NCI-H2107 (cell line): ENCODE data around the gene MAST4.

ENCODE experiments used
- DNase-seq: peaks from one replicate; lab custom pipeline; 2025; lab: John Stamatoyannopoulos, UW

MAST4 gene

DNA sequence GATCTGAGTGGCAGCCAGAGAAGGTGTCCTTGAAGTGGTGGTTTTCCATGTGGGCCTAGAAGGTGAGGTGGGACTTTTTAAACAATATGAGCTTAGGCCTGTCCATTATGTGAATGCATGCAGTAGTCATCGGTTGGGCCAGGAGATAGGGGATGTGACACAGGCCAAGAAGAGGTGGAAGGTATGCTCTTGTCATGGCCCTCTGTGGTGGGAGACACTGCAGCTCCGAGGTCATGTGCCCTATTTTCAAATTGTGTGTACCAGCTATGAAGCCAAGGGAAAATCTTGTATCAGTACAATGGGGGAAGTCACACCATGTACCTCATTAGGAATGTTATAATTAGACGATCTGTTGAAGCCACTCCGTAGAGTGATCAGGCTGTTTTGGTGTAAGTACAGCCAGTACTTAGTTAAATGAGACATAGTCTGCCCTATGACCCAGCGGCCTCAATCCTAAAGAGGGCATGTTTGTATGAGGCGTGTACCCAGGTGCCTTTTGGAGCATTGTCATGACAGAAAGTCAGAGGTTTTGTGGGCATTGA lies 280.1 kb downstream of the MAST4 start:
- no peak for DNase-seq

- DNase-seq: no peak
Observed at GRCh38 chr5:66877843-66878242, 281.6 kb downstream of the MAST4 start.

GRCh38 chr5:66880401-66880800 lies 284.2 kb downstream of the MAST4 start:
- DNase-seq: no peak

- no peak for DNase-seq
Observed at GRCh38 chr5:66881480-66882161, 285.4 kb downstream of the MAST4 start.

- no peak for DNase-seq
Observed at GRCh38 chr5:66882606-66883227, 286.5 kb downstream of the MAST4 start.

DNA sequence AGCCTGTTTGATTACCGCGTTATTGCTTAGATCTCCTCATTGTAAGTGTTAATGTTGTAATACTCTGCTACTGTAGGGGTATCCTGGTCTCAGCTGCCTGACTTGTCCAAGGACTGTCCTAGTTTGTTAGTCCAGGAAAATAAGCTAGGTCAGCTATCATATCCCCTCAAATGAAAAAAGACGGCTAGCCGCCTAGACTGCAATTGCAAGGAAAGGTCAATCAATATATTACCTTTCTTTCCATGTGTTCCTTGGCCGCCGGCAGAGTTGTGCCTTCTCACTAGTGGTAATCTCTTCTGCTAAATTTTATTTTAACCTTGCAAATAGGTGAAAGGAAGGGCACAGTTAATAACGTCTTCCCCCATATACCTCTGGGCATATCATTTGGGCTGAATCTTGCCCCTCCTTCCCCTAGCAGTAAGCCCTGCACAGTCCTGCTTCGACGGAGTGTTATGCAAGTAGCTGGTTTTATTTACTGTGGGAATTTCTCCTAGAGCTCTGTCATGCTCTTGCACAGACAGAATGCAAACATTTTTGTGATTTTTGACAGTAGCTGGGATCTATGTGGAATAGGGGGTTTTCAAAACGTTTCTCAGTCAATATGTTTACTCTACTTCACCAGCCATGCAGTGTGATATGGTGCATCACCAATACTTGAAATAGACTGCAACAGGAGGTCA lies 288.5 kb downstream of the MAST4 start:
- no peak for DNase-seq

GRCh38 chr5:66886941-66887340 lies 290.7 kb downstream of the MAST4 start:
- DNase-seq: no peak

DNA sequence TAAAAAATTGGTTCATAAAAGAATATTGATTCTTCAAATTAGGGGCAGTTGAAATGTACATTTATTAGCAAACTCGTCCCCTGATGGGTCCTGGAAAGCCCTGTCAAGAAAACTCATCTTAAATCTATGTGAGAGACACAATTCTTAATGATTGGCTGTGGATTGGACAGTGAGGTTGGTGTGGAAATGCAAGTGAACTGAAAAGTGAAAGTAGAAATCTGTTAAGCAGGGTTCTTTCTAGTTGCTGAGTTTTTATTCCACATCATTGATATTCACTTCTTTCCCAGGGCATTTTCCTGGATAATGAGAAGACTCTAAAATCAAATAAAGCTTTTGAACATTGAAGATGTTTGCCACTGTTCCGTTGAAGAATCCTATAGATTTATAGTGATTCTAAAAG lies 292.4 kb downstream of the MAST4 start:
- no peak for DNase-seq

DNA sequence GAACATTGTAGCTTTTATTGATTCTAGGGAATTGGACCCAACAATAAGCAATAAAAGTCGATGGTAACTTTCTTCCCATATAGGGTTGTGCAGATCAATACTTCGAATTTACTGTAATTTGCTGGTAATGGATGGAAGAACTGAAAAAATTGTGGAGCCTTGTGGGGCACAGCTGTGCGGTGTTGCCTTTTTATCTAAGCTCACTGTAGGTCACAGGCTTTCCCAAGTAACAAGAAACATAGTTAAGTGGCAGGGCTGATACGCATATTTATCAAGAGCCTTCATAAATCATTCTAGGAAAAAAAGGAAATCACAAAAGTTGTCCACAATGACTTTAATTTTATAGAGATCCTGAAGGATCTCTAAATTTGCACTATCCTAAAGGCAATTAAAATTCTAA lies 292.9 kb downstream of the MAST4 start:
- no peak for DNase-seq

DNA sequence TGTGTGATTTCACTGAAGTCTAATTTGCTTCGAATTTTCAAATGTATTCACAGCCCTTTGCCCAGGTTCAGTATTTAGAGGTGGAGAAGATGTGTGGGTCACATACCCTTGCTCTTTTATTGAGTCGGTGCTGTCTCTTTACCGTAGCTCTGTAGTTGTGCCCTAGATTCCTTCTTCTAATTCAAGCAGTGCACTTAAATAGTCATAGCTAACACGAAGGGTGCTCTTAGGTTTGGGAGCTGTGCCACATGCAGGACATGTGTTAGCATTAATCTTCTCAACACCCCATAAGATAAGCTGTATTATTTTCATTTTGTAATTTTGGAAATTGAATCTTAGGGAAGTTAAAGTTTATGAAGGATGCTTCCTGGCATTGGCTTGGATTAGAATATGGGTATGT lies 293.3 kb downstream of the MAST4 start:
- DNase-seq: no peak

GRCh38 chr5:66891184-66891925 lies 295.2 kb downstream of the MAST4 start:
- no peak for DNase-seq

DNA sequence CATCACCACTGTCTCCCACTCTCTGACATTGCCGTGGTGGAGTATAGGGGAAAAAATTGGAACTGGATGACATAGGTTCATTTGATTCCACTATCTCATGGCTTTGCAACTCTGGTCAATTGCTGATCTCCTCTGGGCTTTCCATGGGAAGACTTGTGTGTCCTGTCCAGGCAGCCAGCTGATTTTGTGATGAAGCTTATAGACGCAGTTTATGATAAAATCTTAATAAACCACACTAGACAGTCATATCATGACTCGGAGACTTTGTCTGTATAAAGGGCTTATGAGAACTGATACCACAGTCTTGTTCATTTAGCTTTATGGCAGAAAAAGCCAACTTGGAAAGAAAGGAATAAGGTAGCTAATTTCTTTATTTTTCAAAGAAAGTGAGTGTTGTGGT lies 296.5 kb downstream of the MAST4 start:
- no peak for DNase-seq

GRCh38 chr5:66894480-66895240 lies 298.5 kb downstream of the MAST4 start:
- DNase-seq: no peak

GRCh38 chr5:66896171-66896570 lies 300.0 kb downstream of the MAST4 start:
- DNase-seq: no peak

DNA sequence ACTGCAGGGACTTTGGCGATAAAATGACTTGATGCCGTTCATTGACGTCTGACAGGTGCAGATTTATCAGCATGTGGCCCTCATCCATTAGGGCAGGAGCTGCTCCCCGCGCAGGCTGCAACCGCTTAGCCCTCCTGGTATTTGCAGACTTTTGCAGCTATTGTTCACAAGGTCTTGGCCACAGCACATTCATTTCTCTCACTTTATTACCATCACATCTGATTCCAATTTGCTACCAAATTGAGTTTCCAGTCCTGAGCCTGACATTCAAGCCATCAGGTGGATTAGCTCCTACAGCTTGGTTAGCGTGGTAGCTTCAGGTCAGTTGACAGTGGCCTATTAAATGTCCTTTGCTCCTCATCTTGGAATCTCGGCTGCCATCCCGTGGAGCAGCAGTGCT lies 301.2 kb downstream of the MAST4 start:
- no peak for DNase-seq

GRCh38 chr5:66898241-66898995 lies 302.2 kb downstream of the MAST4 start:
- DNase-seq: no peak

GRCh38 chr5:66903218-66903617 lies 307.0 kb downstream of the MAST4 start:
- DNase-seq: no peak

DNA sequence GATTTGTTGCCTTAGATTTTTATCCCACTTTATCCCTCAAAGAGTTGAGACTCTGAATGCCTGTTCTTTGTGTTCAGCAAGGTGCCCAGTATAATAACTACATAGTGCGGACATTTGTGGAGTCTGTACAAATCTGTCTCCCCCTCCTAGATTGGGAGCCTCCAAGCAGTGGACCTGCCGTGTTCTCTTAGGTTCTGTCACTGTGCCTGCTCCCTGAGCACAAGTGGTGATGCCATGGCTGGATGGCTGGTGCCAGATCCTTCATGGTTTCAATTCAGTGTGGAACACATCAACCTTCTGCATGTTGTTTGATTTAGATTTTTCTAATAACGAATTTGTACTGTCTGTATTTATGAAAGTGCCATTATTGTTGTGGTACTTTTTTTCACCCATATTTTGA lies 307.5 kb downstream of the MAST4 start:
- DNase-seq: no peak

GRCh38 chr5:66904189-66904588 lies 308.0 kb downstream of the MAST4 start:
- peak; percentile 12 for DNase-seq

GRCh38 chr5:66906021-66906420 lies 309.8 kb downstream of the MAST4 start:
- no peak for DNase-seq

DNA sequence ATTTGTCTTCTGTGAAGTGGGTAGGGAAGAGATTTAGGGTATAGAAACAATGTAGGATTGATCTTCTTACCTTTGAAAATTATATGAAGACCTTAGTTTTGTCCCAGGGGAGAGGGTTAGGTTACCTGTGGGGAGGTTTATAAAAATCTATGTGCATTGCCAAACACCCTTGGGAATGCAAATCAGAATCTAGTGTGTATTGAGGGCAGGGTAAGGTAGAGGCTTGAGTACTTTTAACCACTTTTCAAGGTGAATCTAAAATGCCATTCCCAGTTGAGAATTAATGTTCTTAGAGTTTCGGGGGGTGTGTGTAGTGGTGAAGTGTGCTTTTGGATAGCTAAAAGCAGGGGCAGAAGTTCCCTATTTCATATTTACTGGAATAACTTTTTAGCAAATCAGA lies 312.0 kb downstream of the MAST4 start:
- DNase-seq: no peak
